Measurements from ENCODE around the gene RNF43.

The RNF43 gene

DNA sequence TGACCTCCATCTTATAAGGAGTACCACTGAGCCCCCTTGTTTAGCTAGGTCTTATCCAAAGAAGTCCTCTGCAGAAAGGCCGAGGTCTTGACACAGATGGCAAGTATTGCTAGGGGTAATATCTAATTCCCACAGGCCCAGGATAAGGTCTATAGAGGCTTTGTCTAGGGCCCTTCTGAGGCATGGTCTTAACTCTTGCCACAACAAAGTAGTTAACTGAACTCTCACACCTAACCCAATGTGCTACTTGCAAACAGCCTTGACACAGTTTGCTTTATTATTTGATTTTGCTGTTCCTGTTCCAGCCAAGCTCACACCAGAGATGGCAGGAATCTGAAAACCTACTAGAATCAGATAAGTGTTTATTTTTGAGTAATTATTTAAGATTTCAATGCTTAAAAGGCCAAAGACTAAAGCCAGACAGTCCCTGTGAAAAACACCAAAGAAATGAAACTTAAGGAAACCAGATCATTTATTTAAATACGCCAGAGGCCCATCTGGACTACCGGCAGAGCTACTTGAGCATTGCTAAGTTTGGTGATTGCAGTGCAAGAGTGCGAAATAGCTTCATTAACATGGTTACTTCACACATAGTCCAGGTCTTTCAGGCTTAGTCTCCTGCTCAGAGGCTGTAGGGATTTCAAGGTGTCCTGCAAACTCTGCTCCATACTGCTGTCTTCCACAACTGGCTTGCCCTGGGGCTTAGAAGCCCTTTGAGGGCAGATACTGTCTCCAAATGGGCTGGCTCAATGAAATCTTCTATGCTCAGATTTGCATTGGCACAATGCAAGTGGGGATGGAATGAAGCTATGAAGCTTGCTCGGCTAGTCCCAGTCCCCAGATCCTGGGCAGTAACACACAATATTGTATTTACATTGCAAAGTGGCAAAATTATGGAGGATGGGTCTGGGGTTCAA lies 36.9 kb downstream of the RNF43 start:
- no peak for DNase-seq

DNA sequence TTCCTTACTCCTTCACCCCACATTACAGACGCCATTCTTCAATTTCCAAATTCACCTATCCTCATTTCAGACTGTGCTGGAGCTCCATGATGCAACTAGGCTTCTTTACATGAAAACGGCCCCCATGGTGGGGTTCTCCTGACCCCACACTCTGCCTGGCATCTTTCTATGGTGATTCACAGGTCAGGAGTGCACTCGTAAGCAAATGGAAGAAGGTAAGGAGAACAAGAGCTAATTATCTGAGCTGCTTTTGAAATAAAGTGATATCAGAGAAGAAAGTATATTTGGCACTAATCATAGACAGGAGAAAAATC lies 37.9 kb downstream of the RNF43 start:
- no peak for DNase-seq

DNA sequence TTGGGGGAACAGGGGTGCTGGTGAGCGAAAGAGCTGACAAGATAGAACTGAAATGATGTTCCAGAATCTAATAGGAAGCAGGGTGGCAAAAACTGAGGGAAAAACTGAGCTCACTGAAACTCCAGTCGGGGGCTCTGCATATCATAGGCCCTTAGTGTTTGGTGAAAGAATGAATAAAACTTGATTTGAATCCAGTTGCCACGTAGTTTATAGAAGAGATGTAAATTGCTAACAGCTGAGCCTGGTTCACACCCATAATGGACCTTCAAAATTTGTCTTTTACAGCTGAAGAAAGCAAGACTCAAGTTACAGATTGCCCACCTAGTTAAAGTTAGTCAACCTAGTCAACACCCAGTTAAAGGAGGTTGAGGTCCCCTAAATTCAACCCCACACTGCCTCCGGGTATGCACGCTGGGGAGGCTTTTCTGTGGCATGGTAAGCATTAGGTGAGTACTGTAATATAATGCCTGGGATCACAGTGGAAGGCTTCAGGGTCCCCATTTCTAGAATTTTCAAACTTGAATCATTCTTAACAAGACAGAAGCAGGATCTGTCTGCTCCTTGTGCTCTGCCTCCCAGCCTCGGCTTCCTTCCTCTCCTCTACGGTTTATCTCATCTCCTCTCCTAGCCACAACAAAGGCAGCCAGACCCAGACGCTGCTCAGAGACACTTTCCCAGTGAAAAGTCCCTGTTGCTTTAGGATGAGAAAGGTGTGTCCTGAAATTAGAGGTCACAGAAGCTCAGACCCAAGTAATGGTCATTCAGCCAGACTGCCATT lies 38.4 kb downstream of the RNF43 start:
- no peak for DNase-seq

DNA sequence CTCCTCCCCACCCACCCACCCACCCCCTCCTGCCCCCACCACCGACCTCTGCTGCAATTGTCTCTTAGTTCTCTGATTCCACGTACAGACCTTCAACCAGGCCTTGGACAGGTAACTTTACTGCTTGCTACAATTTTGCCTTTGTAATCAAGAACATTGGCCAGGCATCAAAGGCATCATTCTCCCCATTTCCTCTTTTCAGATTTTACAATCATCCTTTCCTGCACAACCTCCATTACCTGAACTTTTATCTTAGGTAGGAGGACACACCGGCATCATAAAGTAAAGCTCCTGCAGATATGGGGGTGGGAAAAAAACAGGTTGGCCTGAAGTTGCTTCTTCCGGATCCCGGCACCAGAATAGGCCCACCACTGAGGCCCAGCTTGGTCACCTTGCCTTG lies 39.7 kb downstream of the RNF43 start:
- DNase-seq, result no peak

DNA sequence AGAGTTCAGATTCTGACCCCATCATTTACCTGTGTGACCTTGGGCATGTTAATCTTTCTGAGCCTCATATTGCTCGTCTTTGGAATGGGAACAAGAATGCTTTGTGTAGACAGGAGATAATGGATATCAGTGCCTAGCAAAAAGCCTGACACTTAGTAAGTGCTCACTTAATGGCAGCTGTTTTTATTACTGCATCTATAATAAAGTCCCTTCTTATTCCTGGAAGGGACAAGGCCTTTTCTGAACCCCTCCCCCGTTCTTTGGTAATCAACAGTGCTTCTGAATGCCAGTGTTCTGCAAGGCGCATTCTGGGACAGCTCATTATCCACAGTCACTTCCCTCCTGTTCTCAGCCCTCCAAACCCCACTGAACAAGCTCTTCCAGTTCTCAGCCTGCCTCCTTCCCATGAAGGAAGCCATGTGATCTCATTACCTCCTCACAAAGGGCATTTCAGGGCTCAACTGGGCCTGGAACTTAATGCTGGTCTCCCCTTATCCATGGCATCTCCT lies 40.2 kb downstream of the RNF43 start:
- no peak for DNase-seq

DNA sequence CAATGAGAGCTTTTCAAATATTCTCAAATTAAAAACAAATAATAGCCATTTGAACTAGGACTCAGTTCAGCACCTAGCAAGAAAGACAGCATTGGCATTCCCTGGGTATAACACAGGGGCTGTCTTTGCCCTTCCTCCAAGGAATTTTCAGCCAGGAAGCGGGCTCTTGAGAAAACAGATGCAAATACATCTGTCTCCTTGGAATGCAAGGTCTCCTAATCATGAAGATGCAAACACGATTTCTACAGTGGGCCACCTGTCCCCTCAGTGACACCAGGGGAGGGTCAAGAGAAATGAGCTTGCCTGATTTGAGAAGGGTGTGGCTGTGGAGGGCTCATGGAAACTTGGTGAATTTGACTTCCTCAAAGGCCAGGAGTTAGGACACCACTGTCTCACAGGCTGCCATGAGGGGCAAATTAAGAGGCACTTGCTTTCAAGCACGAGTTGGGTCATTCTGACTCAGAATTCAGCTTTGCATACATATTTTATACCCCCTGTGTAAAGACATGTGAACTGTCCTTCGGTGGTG lies 40.8 kb downstream of the RNF43 start:
- no peak for DNase-seq

DNA sequence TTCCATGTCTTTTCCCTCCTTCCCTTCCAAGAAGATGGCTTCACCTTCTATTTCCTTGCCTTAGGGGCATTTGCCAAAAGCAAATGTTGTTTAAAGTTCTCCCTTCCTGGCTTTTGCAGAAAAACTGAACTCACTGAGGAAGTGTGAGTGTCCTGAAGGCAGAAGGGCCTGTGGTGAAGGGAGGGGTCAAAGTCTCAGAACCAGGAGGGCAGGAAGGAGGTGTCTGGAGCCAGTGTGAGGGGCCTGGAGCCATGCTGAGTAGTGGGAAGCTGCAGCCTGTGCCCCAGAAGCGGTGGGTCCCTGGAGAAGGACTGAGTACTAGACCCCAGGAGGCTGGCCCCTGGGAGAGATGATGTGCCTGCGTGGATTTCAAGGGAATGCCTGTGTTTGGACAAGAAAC lies 41.5 kb downstream of the RNF43 start:
- no peak for DNase-seq

DNA sequence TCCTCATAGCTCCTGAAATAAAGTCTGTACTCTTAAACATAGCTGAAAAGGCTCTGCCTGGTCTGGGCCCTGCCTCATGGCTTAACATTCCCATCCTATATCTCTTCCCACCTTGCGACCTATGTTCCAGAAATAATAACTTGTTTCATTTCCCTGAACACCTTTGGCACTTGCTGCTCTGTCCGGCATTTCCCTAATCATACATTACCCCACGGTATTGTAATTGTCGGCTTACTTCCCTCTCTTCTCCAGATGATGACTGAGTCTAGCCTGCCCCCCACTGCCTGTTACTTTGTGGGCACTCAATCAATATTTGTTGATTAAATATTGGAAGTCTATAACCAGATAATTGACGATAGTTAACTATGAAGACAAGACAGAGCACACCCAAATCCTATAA lies 42.1 kb downstream of the RNF43 start:
- DNase-seq, result no peak

DNA sequence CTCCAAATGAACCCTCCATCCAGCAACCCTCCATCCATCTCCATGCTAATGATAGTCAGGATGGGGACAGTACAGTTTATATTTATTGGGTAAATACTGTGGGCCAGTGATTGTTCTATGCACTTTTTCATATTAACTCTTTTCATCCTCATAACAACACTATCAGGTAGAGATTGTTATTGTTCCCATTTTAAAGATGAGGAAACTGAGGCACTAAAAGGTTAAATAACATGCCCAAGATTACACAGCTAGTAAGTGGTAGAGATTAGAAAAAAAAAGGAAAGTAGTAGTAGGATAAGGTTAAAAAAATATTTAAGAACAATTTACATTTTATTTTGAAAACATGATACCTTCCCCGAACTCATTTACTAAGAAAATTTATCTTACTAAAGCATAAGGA lies 43.4 kb downstream of the RNF43 start:
- DNase-seq, result no peak

DNA sequence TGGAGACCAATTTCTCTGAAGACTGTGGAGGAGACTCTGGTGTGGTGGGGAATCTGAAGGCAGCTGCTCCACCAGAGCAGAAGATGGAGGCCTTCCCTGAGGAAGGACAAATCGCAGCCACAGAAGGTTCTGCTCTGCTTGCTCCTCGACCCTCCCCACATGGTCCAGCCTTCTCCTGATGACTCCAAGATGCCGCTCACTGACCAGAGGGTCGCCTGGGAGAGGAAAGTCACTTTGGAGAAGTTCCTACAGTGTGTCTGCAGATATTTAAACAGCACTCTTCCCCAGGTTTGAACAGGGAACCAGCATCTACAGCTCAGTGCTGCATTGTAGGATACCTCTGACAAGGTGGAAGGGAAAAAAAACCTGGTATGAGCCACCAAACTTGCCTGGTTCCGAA lies 44.3 kb downstream of the RNF43 start:
- DNase-seq, result no peak

DNA sequence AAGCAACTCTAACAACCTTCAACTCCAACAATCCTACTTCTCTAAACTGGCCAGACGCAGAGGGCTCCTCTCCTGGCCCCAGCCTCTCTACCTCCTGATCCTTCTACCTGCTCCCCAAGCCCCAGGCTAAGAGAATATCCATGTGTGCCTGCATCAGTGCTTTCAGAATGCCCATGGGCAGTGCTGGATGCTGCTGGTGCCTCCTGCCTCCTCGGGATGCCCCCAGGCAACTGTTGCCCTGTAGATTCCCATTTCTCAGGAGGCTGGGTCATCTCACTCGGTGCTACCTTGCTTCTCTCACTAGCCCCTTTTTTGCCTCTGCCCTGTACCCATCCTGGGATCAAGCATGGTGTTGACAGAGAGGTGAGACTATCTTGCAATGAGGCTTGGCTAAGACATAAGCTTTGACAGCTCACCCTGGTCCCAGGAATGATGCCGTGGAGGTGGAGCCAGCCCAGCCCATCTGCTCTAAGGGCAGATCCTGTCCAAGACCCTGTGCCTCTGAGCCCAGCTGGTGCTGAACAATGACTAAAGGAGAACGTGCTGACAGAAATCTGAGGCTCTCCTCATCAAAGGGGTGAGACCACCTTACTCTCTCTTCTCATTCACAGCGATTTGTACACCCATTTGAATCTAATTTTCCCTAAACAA lies 45.9 kb downstream of the RNF43 start:
- no peak for DNase-seq

DNA sequence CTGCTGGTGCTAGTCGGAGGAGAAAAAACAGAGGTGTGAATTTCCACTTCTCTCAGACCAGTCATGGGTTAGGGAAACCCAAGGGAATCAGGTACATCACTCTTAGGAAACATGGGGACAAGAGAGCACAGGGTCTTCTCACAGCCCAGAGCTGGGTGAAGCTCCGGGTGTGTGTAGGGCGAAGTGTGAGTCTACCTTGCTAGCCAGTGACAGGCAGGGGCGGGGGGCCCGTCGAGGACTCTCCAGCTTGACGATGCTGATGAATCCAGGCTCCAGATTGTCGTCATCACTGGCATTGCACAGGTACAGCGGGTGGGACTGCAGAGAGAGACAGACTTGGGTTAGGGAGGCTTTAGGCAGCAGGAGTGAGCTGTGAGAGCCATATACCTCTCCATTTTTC lies 46.6 kb downstream of the RNF43 start:
- no peak for DNase-seq

DNA sequence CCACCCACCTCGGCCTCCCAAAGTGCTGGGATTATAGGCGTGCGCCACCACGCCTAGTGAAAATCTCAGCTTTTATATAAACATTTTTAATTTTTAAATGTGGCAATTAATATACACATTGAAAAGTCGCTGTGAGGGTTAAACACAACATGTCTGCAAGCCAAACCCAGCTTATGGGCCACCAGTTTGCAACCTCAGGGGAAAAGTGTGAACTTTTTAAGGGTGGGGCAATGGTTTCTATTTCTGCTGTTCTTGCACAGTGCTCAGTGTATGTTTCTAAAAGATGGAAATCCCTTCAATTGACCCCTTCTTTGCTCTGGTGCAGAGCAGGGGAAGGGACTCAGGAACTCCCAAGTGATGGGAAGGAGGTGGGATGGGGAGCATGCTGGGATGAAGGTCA lies 47.0 kb downstream of the RNF43 start:
- no peak for DNase-seq

DNA sequence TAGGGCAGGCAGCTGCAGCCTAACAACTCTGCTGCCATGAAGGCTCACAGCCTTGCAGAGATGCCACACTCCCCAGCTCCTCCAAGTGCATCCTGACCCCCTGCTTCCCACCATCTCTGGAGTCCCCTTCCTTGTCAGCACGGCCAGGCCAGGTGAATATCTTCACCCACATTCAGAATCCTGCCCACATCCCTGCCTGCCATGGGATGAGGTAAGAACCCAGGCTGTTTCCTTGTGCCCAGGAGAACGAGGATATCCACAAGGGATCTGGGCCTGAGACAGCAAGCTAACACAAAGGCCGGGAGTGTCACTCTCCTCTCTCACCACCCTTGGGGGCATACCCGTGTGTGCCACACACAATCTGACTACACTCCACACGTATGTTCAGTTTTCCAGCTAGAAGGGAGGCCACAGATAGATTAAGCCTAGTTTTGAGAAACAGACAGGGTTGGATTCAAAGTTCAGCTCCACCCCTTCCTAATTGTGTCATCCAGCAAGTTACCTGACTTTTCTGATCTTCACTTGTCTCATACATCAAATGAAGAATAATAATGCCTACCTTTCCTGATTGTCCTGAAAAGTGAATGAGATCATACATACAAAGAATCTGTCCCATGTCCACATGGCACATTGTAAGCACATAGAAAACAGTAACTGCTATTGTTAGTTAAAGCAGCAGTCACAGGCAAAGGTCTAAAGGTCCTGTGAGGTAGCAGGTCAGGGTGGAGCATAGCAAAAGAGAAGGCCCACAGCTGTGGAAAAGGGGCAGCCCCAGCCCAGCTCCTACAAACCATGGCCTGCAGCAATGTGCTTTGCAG lies 47.9 kb downstream of the RNF43 start:
- no peak for DNase-seq

DNA sequence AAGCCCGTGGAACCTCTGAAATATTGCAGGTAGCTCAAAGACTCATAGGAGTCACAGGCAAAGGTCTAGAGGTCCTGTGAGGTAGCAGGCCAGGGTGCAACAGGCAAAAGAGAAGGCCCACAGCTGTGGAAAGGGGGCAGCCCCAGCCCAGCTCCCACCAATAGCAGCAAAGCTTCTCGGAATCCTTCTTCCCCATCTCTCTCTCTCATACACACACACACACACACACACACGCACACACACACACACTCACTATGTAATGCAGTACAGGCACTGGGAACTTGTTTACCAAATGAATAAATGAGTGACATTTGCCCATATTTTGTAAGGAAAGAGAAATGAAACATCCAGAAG lies 48.5 kb downstream of the RNF43 start:
- no peak for DNase-seq

Data from DMS79 treated with DMSO at 0.1 percent for 48 hours (cell line).